ENCODE results near the gene HOPX.
"Not testable (repeated sequence)": the region's sequence is repeated elsewhere in the genome, so short reads cannot be mapped to it uniquely, and the experiment has no call there.

Gene HOPX

GRCh38 chr4:56688094-56688647 is 7.1 kb upstream of the HOPX start:
- DNase-seq (ENCODE audit: low read depth, low spot score): no peak

GRCh38 chr4:56686537-56687231 is 5.6 kb upstream of the HOPX start:
- DNase-seq (ENCODE audit: low read depth, low spot score): no peak

DNA sequence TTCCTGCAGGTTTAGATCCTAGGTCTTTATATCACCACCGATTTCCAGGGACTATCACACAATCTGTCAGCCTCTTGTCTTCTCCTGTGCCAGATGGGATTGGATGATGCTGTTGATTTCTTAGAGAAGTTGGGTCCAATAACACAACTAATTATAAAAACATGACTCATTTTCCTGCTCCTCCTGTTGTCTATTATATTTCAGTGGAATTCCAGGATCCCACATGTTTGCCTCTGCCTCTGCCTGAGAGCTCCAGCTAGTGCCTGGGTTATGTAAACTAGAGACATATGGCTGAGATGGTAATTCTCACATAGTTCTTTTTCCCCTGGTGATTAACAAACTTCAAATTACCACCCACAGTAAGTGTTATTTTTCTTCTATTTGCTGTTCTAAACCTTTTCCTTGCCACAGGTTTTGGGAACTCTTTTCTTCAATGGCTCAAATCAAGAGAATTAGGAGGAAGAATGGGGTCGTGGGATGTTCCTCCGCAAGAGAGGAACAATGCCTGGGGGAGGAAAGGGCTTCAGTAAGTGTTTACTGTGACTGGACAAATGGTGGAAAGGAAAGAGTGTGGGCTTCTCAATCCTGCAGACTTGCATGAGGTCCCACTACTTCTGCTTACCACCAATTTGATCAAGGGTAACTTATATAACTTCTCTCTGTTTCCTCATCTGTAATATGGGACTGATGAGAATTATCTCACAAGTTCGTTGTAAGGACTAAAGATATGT is 3.4 kb upstream of the HOPX start:
- DNase-seq (ENCODE audit: low read depth, low spot score): peak; percentile 15

DNA sequence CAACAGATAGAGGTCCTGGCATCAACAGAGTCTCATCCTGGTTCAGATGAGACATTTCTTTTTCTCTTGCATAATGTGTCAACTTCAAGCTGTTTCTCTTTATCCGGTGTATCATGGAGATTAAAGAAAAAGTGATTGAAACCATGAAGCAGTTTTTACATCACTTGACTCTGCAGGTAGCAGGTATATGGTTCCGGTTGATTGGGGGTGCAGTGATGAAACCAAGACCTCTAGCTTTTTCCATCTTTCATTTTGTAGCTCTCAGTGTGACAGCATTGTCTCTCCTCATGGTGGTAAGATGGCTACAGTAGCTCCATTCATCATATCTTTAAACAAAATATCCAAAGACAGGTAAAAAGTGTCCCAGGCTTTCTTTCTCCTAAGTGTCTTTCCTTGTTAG is 2.4 kb upstream of the HOPX start:
- DNase-seq (ENCODE audit: low read depth, low spot score): no peak

DNA sequence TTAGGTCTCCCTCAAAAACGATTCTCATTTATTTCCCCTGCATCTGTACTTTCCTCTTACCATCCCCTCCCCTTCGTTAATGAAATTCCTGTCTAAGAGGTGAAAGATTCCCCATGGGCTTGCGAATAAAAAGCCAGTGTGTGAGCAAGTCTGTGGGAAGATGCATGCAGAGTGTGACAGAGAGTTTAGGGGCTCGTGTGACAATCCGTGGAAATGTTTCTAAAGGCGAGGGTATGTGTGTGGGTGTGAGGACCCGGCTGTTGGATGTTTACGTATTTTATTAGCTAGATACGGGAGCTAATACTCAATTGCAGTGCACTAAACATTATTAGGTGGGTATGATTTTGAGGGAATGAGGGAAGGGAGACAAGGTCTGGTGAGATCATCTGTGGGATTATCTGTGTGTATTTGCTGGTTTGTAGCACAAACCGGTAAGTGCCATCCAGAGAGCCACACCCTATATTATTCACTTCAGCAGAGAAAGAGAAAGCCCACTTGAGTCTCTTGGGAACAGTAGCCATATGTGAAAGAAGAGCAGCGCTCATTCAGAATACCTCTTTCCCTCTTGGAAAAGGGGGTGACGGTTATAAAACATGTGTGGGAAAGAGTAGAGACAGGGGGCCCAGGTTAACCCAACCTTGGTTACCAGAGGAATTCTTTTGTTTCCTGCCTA is 893 bp upstream of the HOPX start:
- DNase-seq (ENCODE audit: low read depth, low spot score): no peak

DNA sequence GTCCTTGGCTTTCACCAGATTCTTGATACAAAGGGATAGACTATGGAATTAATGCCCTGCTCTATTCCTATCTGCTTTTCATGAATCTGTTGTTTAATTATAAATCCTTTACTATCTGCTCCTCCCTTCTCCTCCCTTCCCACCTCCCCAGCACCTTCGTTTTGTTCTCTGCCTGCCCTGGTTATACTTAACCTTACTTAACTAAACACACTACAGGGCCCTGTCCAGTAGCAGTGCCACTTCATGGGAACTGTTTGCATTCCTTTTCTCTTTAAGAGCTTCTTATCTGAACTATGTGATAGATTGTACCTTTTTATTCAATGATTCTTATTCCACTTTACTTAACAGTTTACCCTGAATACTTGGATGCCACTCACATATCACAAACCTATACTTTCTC is 830 bp downstream of the HOPX start:
- DNase-seq (ENCODE audit: low read depth, low spot score): no peak

DNA sequence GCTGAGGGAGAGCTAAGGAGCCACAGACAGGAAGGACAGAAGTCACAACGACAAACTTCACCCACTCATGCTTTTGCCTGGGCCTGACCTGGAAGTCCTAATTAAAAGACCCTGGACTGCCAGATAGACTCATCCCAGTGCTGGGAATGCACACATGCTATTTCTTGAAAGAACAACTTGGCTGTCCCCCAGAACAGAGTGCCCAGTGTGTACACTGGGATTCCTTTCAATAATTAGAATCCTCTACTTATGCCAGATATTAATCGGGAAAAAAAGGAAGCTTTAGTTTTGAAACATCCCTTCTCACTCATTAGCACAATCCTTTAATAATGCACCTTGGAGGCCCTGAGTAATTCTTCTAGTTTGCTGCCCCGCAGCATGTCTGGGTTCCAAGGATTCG is 3.4 kb downstream of the HOPX start:
- no peak for DNase-seq (ENCODE audit: low read depth, low spot score)

- no peak for DNase-seq (ENCODE audit: low read depth, low spot score)
Observed at GRCh38 chr4:56674984-56675383, 6.1 kb downstream of the HOPX start.

DNA sequence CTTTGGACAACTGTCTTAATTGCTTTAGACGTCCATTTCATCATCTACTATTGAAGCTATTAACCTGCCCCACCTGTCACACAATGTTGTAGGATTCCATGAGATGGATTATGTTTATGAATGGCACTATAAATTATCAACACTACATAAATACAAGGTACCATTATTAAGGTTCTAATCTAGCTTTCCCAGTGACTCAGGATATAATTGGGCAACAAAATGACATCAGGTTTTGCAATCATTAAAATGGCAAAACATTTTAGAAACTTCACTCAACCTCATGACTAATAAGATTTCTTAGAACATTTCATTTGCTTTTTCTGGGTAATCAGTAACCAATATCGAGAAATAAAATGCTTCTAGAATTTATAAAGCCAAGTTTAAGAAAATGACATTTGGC is 9.2 kb downstream of the HOPX start:
- DNase-seq (ENCODE audit: low read depth, low spot score): no peak

DNA sequence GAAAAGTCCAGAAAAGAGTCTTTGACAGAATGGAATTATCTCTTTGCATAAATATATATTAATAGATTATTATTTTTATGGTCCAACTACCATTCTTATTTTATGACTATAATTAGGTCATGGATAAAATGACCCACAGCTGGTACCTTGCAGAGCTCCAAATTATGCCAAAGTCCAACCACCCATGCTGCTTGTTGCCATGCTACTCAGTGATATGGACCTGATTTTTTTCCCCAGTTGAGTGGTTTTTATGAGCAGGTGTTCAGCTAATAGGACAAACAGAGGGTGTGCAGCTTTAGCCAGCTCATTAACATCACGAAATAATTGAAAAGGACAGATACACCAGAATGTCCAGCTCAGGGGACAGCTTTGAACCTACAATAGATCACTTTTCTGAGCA is 9.7 kb downstream of the HOPX start:
- DNase-seq (ENCODE audit: low read depth, low spot score): no peak

GRCh38 chr4:56668267-56668666 is 12.8 kb downstream of the HOPX start:
- DNase-seq (ENCODE audit: low read depth, low spot score): no peak

DNA sequence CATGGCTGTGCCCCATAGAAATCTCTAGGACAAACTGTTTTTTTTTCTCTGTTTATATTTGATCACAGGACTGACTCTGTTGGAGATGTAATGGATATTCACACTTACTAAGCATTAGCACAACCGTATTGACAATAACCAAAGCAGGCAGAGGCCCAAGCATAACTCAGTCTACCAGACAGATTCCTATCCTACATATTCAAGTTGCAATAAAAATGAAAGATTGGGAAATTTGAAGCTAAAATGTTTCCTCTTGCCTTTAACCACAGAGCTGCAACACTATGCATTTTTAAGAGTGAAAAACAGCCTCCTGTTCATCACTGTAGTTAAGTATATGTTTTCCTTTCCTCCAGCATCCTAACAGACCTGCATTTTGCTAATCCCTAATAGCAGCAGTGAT is 13.7 kb downstream of the HOPX start:
- not testable (repeated sequence) for DNase-seq (ENCODE audit: low read depth, low spot score)

DNA sequence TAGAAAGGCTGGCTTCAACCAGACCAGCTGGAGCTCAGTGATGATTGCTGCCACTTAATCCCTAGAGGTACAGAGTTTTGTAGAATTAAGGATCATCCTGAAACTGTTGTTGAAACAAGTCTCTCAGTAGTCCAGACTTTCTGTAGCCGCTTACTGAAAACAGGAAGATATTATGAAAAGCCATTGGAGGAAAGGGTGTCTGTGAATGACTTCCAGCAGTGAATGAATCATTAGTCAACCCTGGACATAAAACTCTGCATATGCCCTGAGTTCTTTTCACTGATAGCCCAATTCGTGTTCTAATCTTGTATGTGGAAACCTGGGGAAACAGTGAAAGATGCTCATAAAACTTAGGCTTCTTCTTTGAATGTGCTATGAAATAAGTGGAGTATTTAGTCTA is 14.8 kb downstream of the HOPX start:
- DNase-seq (ENCODE audit: low read depth, low spot score): no peak

DNA sequence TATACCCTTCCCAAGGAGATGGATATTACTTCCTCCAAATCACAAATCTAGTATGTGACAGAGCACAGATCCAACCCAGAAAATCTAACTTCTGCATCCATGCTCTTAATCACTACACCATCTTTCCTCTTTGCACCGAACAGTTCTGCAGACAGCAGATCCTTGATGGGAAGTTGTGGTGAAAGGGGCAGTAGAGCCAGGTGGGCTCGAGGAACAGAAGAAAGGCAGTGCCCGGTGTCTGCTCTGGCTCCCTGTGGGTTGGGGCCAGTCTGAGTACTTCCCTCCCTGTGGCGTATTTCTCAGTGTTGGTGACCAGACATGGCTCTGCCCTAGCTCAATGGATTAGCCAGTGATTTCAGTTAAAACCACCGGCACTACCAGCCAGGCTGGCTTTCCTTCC is 15.3 kb downstream of the HOPX start:
- DNase-seq (ENCODE audit: low read depth, low spot score): no peak

- DNase-seq (ENCODE audit: low read depth, low spot score): no peak
Observed at GRCh38 chr4:56662782-56663468, 18.2 kb downstream of the HOPX start.

- DNase-seq (ENCODE audit: low read depth, low spot score): no peak
Observed at GRCh38 chr4:56659946-56660345, 21.1 kb downstream of the HOPX start.

GRCh38 chr4:56658528-56658927 is 22.6 kb downstream of the HOPX start:
- DNase-seq (ENCODE audit: low read depth, low spot score): no peak

- no peak for DNase-seq (ENCODE audit: low read depth, low spot score)
Observed at GRCh38 chr4:56657818-56658217, 23.3 kb downstream of the HOPX start.

- no peak for DNase-seq (ENCODE audit: low read depth, low spot score)
Observed at GRCh38 chr4:56657128-56657527, 24.0 kb downstream of the HOPX start.

DNA sequence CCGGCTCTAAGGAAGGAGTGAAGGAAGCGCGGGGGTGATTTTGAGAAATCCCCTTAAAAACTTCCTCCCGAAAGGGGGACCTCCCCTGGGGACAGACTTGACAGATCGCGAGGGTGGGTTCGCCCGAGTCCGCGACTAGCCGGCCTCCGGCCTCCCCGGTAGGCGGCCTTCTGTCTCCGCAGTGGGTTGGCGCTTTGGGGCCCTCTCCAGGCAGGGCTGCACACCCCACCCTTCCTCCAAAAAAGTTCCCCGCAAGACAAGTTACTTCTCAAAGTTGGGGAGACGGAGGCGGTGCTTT is 24.8 kb downstream of the HOPX start:
- DNase-seq (ENCODE audit: low read depth, low spot score): no peak

DNA sequence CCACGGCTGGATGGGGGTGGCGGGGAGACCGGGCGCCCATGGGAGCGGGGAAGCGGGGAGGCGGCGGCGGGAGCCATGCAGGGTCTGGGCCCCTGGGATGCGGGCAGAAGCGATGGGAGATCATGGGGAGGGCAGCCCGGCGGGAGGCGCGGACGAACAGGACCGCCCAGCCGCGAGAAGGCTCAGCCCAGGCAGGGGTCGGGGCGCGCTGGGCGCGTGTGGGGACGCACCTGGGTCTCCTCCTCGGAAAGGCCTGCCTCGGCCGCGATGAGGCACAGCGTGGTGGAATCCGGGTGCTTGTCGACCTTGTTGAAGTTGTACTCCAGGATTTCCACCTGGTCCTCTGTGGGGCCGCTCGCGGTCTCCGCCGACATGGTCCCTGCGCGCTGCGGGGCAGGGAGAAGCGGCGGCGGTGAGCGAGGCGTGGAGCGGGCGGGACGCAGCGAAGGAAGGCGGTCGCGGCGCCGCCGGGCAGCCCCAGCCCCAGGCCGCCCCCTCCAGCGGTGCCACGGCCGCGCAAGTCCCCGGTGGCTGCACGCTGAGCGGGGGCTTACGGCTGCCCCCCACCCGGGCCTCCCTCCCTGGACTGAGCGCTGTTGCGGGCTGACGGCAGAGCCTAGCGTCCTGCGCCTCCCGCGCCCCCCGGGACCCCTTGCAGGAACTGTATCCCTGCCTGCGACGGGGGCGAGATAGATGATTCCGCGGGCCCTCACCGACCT is 25.3 kb downstream of the HOPX start:
- no peak for DNase-seq (ENCODE audit: low read depth, low spot score)

GRCh38 chr4:56655209-56655626 is 25.9 kb downstream of the HOPX start:
- no peak for DNase-seq (ENCODE audit: low read depth, low spot score)
